Ascending aorta (tissue), 2 donors: ENCODE results near the gene HSPBP1. TPM values are rescaled to one million over a fixed set of nuclear protein-coding genes. Genes with fewer than 3 reads are reported as not detected.
A peak's percentile ranks its signal among the peaks of the same experiment; 100 is the strongest.

Experiments used
- DNase-seq, 2 donors: peaks; one replicate each; pipeline ENCODE4 v3.0.0-alpha.2; 2019; ENCODE audit warnings: low spot score in 2 of 2
- H3K27ac ChIP-seq, 2 donors: fragments of 200-600 bp; sonication (generic); one replicate each; pipeline ENCODE4 v1.5.1; 2016 to 2017; ENCODE audit warnings: mild to moderate bottlenecking in 1 of 2
- H3K27me3 ChIP-seq: fragments of 200-600 bp; sonication (generic); one replicate; pipeline ENCODE4 v1.5.1; 2017
- H3K36me3 ChIP-seq, 2 donors: fragments of 200-600 bp; sonication (generic); one replicate each; pipeline ENCODE4 v1.5.1; 2016
- H3K4me1 ChIP-seq, 2 donors: fragments of 200-600 bp; sonication (generic); one replicate each; pipeline ENCODE4 v1.5.1; 2016 to 2017; ENCODE audit warnings: mild to moderate bottlenecking in 1 of 2
- H3K4me3 ChIP-seq, 2 donors: fragments of 200-600 bp; sonication (generic); one replicate each; pipeline ENCODE4 v1.5.1; 2016 to 2017; ENCODE audit warnings: mild to moderate bottlenecking in 1 of 2
- H3K9me3 ChIP-seq, 2 donors: fragments of 200-600 bp; sonication (generic); one replicate each; pipeline ENCODE4 v1.5.1; 2016
- intact Hi-C: fragments of 100-400 bp; cut with DNase I; formaldehyde crosslinking; loops from one replicate; pipeline ENCODE4 v1.15.1; 2023
- total RNA-seq: library from RNA; depleted of rRNA; stranded (reverse); fragments of >200 nt; gene quantifications from one replicate; pipeline ENCODE4 v1.1.0, GENCODE V29; 2016
- TF ChIP-seq, protein P1 (sequence below), 3 experiments: fragments of 200-600 bp in 2 of 3; fragments of 450-650 bp in 1 of 3; sonication (generic) in 2 of 3; IDR thresholded peaks; one replicate each; pipeline ENCODE4 v1.5.1; 2016 to 2019; ENCODE audit warnings: antibody characterized with exemption in 3 of 3, mild to moderate bottlenecking in 1 of 3, moderate library complexity in 1 of 3

HSPBP1 gene
- total RNA-seq, 1 donor from 2014 or later = 72.7 TPM

DNA sequence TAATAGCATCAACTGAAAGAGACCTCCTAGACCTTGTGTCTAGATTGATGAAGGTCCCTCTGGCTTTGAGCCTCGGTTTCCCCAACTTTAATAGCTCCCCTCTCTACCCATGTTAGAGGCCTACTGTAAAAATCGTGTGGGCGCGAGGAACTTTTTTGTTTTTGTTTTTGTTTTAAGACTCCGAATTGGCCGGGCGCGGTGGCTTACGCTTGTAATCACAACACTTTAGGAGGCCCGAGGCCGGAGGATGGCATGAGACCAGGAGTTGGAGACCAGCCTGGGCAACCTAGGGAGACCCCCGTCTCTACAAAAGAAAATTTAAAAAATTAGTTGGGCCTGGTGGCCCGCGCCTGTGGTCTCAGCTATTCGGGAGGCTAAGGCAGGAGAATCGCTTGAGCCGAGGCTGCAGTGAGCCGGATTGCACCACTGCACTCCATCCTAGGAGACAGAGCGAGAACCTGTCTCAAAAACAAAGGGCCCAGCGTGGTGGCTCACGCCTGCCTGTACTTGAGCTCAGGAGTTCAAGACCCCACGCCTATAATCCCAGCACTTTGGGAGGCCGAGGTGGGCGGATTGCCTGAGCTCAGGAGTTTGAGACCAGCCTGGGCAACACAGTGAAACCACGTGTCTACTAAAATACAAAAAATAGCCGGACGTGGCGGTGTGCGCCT lies 20.2 kb downstream of the HSPBP1 start:
- H3K27ac ChIP-seq = peak overlapping the region; percentile 84 to 88
- intact Hi-C loops = loop anchor here (1.0 to 10.0 kb wide), 6 partner anchors 21 to 795 kb away; partner anchors contain the start of genes HSPBP1, KMT5C, LENG9 and PPP1R12C
- no peak for DNase-seq

DNA sequence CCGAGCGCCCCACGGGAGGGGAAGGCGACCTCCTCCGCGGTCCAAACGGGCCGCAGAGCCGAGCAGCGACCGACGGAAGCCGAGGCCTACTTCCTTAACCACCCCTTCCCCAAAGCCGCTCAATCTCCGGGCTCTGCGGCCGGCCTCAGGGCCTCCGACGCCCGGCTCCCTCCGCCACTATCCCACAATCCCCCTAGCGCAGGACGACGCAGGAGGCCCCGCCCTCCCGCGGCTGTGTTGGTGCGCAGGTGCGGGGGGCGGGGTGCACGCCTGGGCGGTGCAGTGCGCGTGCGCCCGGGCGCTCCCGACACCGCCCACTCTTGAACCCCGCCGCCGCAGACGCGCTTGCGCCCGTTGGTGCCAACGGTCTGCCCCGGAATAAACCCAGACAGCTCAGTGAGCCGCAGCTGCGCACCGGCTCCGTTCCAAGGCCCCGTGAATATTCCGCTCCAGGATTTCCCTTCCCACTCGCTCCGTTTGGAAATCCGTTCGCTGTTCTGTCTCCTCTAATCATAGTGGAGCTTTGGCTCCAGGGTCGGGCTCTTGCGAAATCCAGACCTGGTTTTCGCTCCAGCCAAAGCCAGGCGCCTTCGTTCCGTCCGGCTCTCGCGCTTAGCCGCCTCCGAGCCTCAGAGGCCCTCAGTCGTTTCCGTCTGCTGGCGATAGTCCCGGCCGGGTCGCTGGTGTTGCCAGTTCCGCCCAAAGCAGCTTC lies 20.9 kb downstream of the HSPBP1 start, which contains the start of gene PPP6R1:
Gene PPP6R1, minus strand, starts transcription at position 190 of the 712 bp plus-strand sequence. CDS start 11,914 bp downstream, outside the sequence.
- intact Hi-C loops = loop anchor here (1.0 to 10.0 kb wide), 6 partner anchors 21 to 794 kb away; partner anchors contain the start of genes HSPBP1, KMT5C, LENG9 and PPP1R12C
- Histone ChIP-seq H3K9me3 (no peaks in the 10 kb centered on the region), H3K4me1 (peaks cover 8 to 24% of the 10 kb centered on the region in 2 donors), H3K27ac (peak within 1 kb of the TSS; percentile 84 to 88), H3K27me3 (no peaks in the 10 kb centered on the region), H3K36me3 (no peaks in the 10 kb centered on the region), H3K4me3 (peak within 1 kb of the TSS; percentile 85 to 87)
- DNase-seq = peak; percentile 92 to 99
- TF ChIP-seq, protein P1, sequence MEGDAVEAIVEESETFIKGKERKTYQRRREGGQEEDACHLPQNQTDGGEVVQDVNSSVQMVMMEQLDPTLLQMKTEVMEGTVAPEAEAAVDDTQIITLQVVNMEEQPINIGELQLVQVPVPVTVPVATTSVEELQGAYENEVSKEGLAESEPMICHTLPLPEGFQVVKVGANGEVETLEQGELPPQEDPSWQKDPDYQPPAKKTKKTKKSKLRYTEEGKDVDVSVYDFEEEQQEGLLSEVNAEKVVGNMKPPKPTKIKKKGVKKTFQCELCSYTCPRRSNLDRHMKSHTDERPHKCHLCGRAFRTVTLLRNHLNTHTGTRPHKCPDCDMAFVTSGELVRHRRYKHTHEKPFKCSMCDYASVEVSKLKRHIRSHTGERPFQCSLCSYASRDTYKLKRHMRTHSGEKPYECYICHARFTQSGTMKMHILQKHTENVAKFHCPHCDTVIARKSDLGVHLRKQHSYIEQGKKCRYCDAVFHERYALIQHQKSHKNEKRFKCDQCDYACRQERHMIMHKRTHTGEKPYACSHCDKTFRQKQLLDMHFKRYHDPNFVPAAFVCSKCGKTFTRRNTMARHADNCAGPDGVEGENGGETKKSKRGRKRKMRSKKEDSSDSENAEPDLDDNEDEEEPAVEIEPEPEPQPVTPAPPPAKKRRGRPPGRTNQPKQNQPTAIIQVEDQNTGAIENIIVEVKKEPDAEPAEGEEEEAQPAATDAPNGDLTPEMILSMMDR (IDR thresholded peaks at IDR 0.05) = peak in 1 of 3 experiments; percentile 15

More for the DNA sequence above, 20.2 kb downstream of the HSPBP1 start:
- no peaks in the 10 kb centered on the region for H3K36me3 ChIP-seq
- TF ChIP-seq, protein P1 (IDR thresholded peaks at IDR 0.05) = no peak
- no peaks in the 10 kb centered on the region for H3K9me3 ChIP-seq
- H3K27me3 ChIP-seq = no peaks in the 10 kb centered on the region
- peaks cover 8 to 24% of the 10 kb centered on the region in 2 donors for H3K4me1 ChIP-seq
- H3K4me3 ChIP-seq = peak overlapping the region; percentile 61 to 85

DNA sequence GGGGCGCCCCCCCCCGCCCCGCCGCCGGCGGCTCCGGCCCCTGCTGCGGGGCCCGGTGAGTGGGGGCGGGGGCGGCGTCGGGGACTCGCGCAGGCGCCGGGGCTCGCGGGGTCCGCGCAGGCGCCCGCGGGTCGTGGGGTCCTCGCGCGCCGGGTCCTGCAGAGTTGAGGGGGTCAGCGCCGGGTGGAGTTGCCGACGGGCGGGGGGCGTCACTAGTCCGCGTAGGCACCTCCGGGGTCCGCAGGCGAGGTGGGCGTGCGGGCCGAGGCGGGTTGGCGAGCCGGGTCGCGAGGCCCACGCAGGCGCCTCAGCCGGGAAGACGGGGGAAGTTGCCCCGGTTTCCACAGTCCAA lies 21.5 kb downstream of the HSPBP1 start:
- Histone ChIP-seq H3K27ac (peak overlapping the region; percentile 84 to 88), H3K4me3 (peak overlapping the region; percentile 85 to 87), H3K9me3 (no peaks in the 10 kb centered on the region), H3K4me1 (peaks cover 8 to 24% of the 10 kb centered on the region in 2 donors), H3K27me3 (no peaks in the 10 kb centered on the region), H3K36me3 (no peaks in the 10 kb centered on the region)
- intact Hi-C loops = loop anchor here (10.0 kb wide), 1 partner anchor 794 kb away; the partner anchor contains the start of gene LENG9
- peak in 1 of 2 donors; percentile 71 for DNase-seq
- TF ChIP-seq, protein P1 (IDR thresholded peaks at IDR 0.05) = no peak

DNA sequence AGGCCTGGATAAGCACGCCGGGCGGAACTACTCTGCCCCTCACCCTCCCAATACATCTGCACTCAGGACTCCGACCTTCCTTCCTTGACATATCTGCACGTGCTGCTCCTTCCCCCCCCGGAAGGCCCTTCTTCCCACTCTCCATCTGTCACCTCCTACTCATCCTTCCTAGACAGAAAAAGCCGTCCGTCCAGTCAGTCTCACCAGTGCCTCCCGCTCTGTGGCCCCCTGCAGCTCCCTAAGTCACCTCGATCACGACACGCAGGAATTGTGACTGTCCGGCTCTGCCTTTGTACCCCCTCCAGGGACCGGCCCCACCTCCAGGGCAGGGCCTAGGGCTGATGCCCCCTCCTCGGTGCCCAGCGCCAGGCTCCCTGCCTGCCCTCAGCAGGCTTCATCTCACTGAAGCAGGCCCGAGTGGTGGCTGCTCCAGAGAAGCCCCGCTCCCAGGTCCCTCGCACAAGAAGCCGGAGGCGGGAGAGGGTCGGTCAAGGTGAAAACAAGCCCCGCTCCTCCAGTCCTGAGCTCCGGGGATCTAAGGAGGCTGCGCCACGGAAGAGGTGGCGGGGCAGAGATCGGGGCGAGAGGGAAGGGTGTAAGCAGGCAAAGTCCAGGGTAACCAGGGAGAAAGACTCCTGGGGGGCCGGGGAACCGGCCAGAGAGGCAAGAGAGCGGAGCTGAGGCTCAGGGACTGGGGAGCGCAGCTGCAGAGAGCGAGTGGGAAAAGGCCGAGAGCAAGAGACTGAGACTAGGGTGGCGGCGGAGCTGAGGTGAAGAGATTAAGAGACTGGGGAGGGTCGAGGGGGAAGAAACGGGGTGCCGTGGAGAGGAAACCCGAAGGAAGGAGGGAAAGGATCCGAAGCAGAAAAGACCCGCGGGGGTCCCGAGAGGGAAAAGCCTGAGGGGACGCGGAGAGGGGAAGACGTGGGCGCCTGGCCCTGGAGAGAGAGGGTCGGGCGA lies 22.2 kb downstream of the HSPBP1 start:
- TF ChIP-seq, protein P1 (IDR thresholded peaks at IDR 0.05) = no peak
- no peaks in the 10 kb centered on the region for H3K27me3 ChIP-seq
- no peaks in the 10 kb centered on the region for H3K36me3 ChIP-seq
- peak overlapping the region; percentile 22 to 28 for H3K27ac ChIP-seq
- peaks cover 8 to 24% of the 10 kb centered on the region in 2 donors for H3K4me1 ChIP-seq
- DNase-seq = no peak
- peak overlapping the region; percentile 85 to 87 for H3K4me3 ChIP-seq
- intact Hi-C loops = loop anchor here (10.0 kb wide), 1 partner anchor 793 kb away; the partner anchor contains the start of gene LENG9
- H3K9me3 ChIP-seq = no peaks in the 10 kb centered on the region
